ENCODE data around the gene SLC5A3. TPM values are rescaled to one million over a fixed set of nuclear protein-coding genes. Genes with fewer than 3 reads are reported as not detected.

SLC5A3 gene
- total RNA-seq, 1 experiment from 2014 or later = 29.4 TPM

GRCh38 chr21:34110594-34111202, 37.3 kb downstream of the SLC5A3 start:
- H3K27me3 ChIP-seq (ENCODE audit: control insufficient read depth, insufficient read depth, low read length) = no peaks in the 10 kb centered on the region
- H3K9me3 ChIP-seq (ENCODE audit: control insufficient read depth, insufficient read depth, low read depth, low read length) = no peaks in the 10 kb centered on the region
- no peak for ATAC-seq
- intact Hi-C loops (cut with micrococcal nuclease; ENCODE audit: unreplicated experiment) (no loop called here), in situ Hi-C loops (cut with HindIII; ENCODE audit: low pct_unique_long_range_greater_than_20kb, low sequenced_read_pairs) (no loop called here)
- H3K27ac ChIP-seq (ENCODE audit: low read length) = no peak overlapping the region
- no peaks in the 10 kb centered on the region for H3K36me3 ChIP-seq (ENCODE audit: control insufficient read depth, insufficient read depth, low read length)
- POLR2A ChIA-PET = no interaction called here
- CTCF ChIA-PET = no interaction called here
- H3K4me3 ChIP-seq (ENCODE audit: low read depth in 2 of 2, low read length in 2 of 2) = no peak overlapping the region
- BruUV-seq (replicated peaks) = no TSS peak
- no peak for TF ChIP-seq CTCF (IDR thresholded peaks at IDR 0.05)
- TF ChIP-seq REST (IDR thresholded peaks at IDR 0.05; ENCODE audit: insufficient read depth in 1 of 2, low read depth in 2 of 2, low read length in 1 of 2) = no peak
- DNase-seq (ENCODE audit: low read depth, low spot score) = no peak
- H3K4me1 ChIP-seq (ENCODE audit: control insufficient read depth, insufficient read depth, low read length) = peaks cover 16% of the 10 kb centered on the region

DNA sequence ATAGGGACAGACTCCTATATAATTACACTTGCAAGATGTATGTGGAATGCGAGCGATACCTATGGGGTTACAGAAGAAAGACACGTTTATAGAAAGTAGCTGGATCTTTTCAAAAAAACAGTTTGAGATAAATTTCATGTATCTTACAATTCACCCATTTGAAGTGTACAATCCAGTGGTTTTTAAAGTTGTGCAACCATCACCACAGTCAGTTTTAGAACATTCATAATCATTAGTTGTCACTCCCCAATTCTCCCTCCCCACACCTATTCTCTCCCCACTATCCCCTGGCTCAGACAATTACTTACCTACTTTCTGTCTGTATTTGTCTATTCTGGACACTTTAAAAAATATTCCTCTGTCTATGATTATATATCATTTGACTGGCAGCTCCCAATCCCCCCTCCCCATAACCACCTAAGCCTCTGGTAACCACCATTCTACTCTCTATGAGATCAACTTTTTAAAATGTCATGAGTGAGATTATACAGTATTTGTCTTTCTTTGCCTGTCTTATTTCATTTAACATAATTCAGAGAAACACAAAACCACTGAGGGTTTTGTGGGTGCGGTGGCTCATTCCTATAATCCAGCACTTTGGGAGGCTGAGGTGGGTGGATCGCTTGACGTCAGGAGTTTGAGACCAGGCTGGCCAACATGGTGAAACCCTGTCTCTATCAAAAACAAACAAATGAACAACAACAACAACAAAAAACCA, 39.1 kb downstream of the SLC5A3 start:
- H3K27me3 ChIP-seq (ENCODE audit: control insufficient read depth, insufficient read depth, low read length) = no peaks in the 10 kb centered on the region
- in situ Hi-C loops (cut with HindIII; ENCODE audit: low pct_unique_long_range_greater_than_20kb, low sequenced_read_pairs) = no loop called here
- no peak overlapping the region for H3K27ac ChIP-seq (ENCODE audit: low read length)
- no peaks in the 10 kb centered on the region for H3K36me3 ChIP-seq (ENCODE audit: control insufficient read depth, insufficient read depth, low read length)
- CTCF ChIA-PET = no interaction called here
- no peaks in the 10 kb centered on the region for H3K9me3 ChIP-seq (ENCODE audit: control insufficient read depth, insufficient read depth, low read depth, low read length)
- DNase-seq (ENCODE audit: low read depth, low spot score) = no peak
- H3K4me3 ChIP-seq (ENCODE audit: low read depth in 2 of 2, low read length in 2 of 2) = no peak overlapping the region
- peaks cover 16% of the 10 kb centered on the region for H3K4me1 ChIP-seq (ENCODE audit: control insufficient read depth, insufficient read depth, low read length)
- intact Hi-C loops (cut with micrococcal nuclease; ENCODE audit: unreplicated experiment) = no loop called here
- ATAC-seq = no peak
- no TSS peak for BruUV-seq (replicated peaks)
- POLR2A ChIA-PET = no interaction called here
- TF ChIP-seq CTCF (IDR thresholded peaks at IDR 0.05) (no peak), POLR2AphosphoS5 (IDR thresholded peaks at IDR 0.05; ENCODE audit: low read depth, low read length) (no peak), SIN3A (IDR thresholded peaks at IDR 0.05; ENCODE audit: borderline replicate concordance, insufficient read depth, low read depth, low read length) (no peak), TCF7L2 (IDR thresholded peaks at IDR 0.05; ENCODE audit: low read depth, low read length) (no peak), REST (IDR thresholded peaks at IDR 0.05; ENCODE audit: insufficient read depth in 1 of 2, low read depth in 2 of 2, low read length in 1 of 2) (no peak)
